ENCODE data around the gene LCE1A.

DNA sequence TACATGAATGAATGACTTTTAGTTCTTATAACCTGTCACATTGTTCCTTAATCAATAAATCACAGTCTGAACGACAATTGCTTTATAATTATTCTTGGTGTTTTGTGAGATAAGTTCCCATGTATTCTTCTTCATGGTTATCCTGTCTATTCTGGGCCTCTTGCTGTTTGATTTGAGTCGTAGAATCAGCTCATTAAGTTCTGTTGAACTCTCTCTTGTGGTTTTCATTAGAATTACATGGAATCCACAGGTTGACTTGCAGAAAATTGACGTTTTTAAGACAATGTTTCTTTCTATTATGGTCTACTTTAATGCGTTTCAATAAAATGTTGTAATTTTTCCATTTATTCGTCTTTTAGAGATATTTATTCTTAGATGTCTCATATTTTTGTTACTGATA lies 4.0 kb upstream of the LCE1A start:
- TF ChIP-seq, protein P1, sequence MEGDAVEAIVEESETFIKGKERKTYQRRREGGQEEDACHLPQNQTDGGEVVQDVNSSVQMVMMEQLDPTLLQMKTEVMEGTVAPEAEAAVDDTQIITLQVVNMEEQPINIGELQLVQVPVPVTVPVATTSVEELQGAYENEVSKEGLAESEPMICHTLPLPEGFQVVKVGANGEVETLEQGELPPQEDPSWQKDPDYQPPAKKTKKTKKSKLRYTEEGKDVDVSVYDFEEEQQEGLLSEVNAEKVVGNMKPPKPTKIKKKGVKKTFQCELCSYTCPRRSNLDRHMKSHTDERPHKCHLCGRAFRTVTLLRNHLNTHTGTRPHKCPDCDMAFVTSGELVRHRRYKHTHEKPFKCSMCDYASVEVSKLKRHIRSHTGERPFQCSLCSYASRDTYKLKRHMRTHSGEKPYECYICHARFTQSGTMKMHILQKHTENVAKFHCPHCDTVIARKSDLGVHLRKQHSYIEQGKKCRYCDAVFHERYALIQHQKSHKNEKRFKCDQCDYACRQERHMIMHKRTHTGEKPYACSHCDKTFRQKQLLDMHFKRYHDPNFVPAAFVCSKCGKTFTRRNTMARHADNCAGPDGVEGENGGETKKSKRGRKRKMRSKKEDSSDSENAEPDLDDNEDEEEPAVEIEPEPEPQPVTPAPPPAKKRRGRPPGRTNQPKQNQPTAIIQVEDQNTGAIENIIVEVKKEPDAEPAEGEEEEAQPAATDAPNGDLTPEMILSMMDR (IDR thresholded peaks at IDR 0.05) = no peak
- no peak for TF ChIP-seq EZH2 (IDR thresholded peaks at IDR 0.05)

All from neural progenitor cell (in vitro differentiated cells).